Endothelial cell of umbilical vein (primary cell): ENCODE results near the gene DAB1. TPM values are rescaled to one million over a fixed set of nuclear protein-coding genes. Genes with fewer than 3 reads are reported as not detected.

Source experiments
- BruUV-seq: library from RNA; stranded (reverse); fragments of 400-500 nt; replicated peaks from 2 replicates; lab custom pipeline; 2021; lab: Mats Ljungman, UMichigan
- CTCF ChIA-PET: fragments of 300-600, 350-600 bp; sonication (Branson Sonifier 250); formaldehyde crosslinking; loops from one replicate; lab custom pipeline; 2021; ENCODE audit warnings: antibody characterized with exemption, inconsistent platforms; lab: Charles Lee
- POLR2A ChIA-PET: fragments of 300-600, 350-600 bp; sonication (Branson Sonifier 250); formaldehyde crosslinking; loops from one replicate; lab custom pipeline; 2021; ENCODE audit warnings: antibody characterized with exemption, inconsistent platforms; lab: Charles Lee
- DNase-seq: peaks from one replicate; pipeline ENCODE4 v3.0.0-alpha.2; 2011; ENCODE audit warnings: low read depth, low spot score
- FAIRE-seq: peaks from 2 replicates; lab custom pipeline; 2011; peaks lifted over from hg19 to GRCh38; lab: Jason Lieb, UNC
- H2AFZ ChIP-seq: 2 replicates; pipeline ENCODE4 v1.6.0; 2012; ENCODE audit warnings: low read depth, low read length, control low read depth, inconsistent platforms
- H3K27ac ChIP-seq: 2 replicates; pipeline ENCODE4 v1.5.1; 2011; ENCODE audit warnings: low read depth, mild to moderate bottlenecking, control low read depth, low read length, moderate library complexity; ENCODE audit not compliant: insufficient read depth
- H3K27me3 ChIP-seq, 2 experiments: 2 replicates each; pipeline versions ENCODE4 v1.6.0 to v1.6.1; 2011; ENCODE audit warnings: low read length in 2 of 2, mixed read lengths in 1 of 2; ENCODE audit not compliant: control insufficient read depth in 2 of 2, insufficient read depth in 2 of 2
- H3K36me3 ChIP-seq, 2 experiments: 2 replicates in 1 of 2; 3 replicates in 1 of 2; pipeline ENCODE4 v1.5.1; 2011; ENCODE audit warnings: low read length in 2 of 2, mild to moderate bottlenecking in 1 of 2, moderate library complexity in 1 of 2; ENCODE audit not compliant: control insufficient read depth in 2 of 2, insufficient read depth in 2 of 2; ENCODE audit errors: extremely low read depth in 1 of 2
- H3K4me1 ChIP-seq: 3 replicates; pipeline ENCODE4 v1.5.1; 2011; ENCODE audit warnings: mild to moderate bottlenecking, low read length; ENCODE audit not compliant: control insufficient read depth, insufficient read depth; ENCODE audit errors: extremely low read depth
- H3K4me2 ChIP-seq: 2 replicates; pipeline ENCODE4 v1.6.1; 2011; ENCODE audit warnings: low read length, control low read depth, mixed read lengths; ENCODE audit not compliant: insufficient read depth
- H3K4me3 ChIP-seq, 3 experiments: fragments of 200-600 bp in 1 of 3; sonication (generic), shearing (Covaris generic) in 1 of 3; replicated peaks in 1 of 3; 2 replicates each; pipeline ENCODE4 v1.5.1; 2011 to 2016; ENCODE audit warnings: control low read depth in 3 of 3, low read length in 3 of 3, mild to moderate bottlenecking in 2 of 3, inconsistent platforms in 1 of 3, low read depth in 1 of 3, moderate library complexity in 1 of 3; ENCODE audit not compliant: insufficient read depth in 1 of 3
- H3K79me2 ChIP-seq: 2 replicates; pipeline ENCODE4 v1.6.0; 2012; ENCODE audit warnings: low read length, inconsistent platforms; ENCODE audit not compliant: control insufficient read depth, insufficient read depth
- H3K9ac ChIP-seq: replicated peaks from 2 replicates; pipeline ENCODE3; 2011; ENCODE audit warnings: low read length, control low read depth; ENCODE audit not compliant: insufficient read depth; ENCODE audit errors: extremely low read depth
- H3K9me1 ChIP-seq: replicated peaks from 3 replicates; pipeline ENCODE4 v1.6.0; 2011; ENCODE audit warnings: mild to moderate bottlenecking, low read length; ENCODE audit not compliant: control insufficient read depth, insufficient read depth; ENCODE audit errors: extremely low read depth
- H3K9me3 ChIP-seq: replicated peaks from 2 replicates; pipeline ENCODE4 v1.5.1; 2012; ENCODE audit warnings: low read length, inconsistent platforms; ENCODE audit not compliant: control insufficient read depth, insufficient read depth
- H4K20me1 ChIP-seq: replicated peaks from 2 replicates; pipeline ENCODE3; 2011; ENCODE audit warnings: mild to moderate bottlenecking, low read length; ENCODE audit not compliant: control insufficient read depth, insufficient read depth; ENCODE audit errors: extremely low read depth
- EZH2 ChIP-seq: IDR thresholded peaks from 2 replicates; pipeline ENCODE4 v1.6.1; 2012; ENCODE audit warnings: borderline replicate concordance, low read depth, mild to moderate bottlenecking, moderate library complexity, low read length, inconsistent platforms; ENCODE audit not compliant: severe bottlenecking
- FOS ChIP-seq: IDR thresholded peaks from 2 replicates; pipeline ENCODE4 v1.6.1; 2011; ENCODE audit warnings: mild to moderate bottlenecking, low read length, moderate library complexity, borderline replicate concordance; ENCODE audit not compliant: insufficient read depth
- GATA2 ChIP-seq: IDR thresholded peaks from 2 replicates; pipeline ENCODE4 v1.7.0; 2011; ENCODE audit warnings: low read depth, mild to moderate bottlenecking, moderate library complexity, mixed read lengths, low read length; ENCODE audit not compliant: insufficient read length, insufficient read depth
- MAX ChIP-seq: IDR thresholded peaks from 2 replicates; pipeline ENCODE4 v1.6.1; 2011; ENCODE audit not compliant: insufficient read depth, insufficient read length
- MYC ChIP-seq: IDR thresholded peaks from one replicate; pipeline ENCODE4 v1.6.1; 2011; ENCODE audit warnings: mild to moderate bottlenecking, low read depth, low read length
- POLR2A ChIP-seq: IDR thresholded peaks from 2 replicates; pipeline ENCODE4 v1.6.1; 2012; ENCODE audit warnings: low read depth, mild to moderate bottlenecking, control low read depth, low read length
- POLR2AphosphoS5 ChIP-seq: IDR thresholded peaks from 2 replicates; pipeline ENCODE4 v1.6.1; 2012; ENCODE audit warnings: low read depth, mild to moderate bottlenecking, control low read depth, low read length, moderate library complexity; ENCODE audit not compliant: insufficient read depth
- dilution Hi-C: fragments of 300-500 bp; cut with MboI; formaldehyde crosslinking; loops from one replicate; pipeline ENCODE4 v1.15.0; 2019; ENCODE audit warnings: low sequenced_read_pairs; ENCODE audit not compliant: extremely low pct_ligation_motif_present
- intact Hi-C: fragments of 100-400 bp; cut with micrococcal nuclease; formaldehyde crosslinking; loops from one replicate; pipeline ENCODE4 v1.10.0; 2022
- polyA plus RNA-seq, 4 experiments: library from polyadenylated mRNA; depleted of rRNA in 3 of 4; stranded (reverse) in 3 of 4; unstranded in 1 of 4; fragments of >200 nt; gene quantifications; 2 replicates each; pipeline versions ENCODE4 v1.2.1 to v1.2.3, GENCODE V29; 2011 to 2012; ENCODE audit warnings: missing spikeins in 1 of 4
- total RNA-seq: library from RNA; stranded (reverse); gene quantifications from 2 replicates; pipeline ENCODE4 v1.2.3, GENCODE V29; 2021
- TF ChIP-seq, protein P1 (sequence below), 2 donors: IDR thresholded peaks; 1 replicate in 1 of 2; 2 replicates in 1 of 2; pipeline ENCODE4 v1.5.1; 2011; ENCODE audit warnings: low read length in 2 of 2, mild to moderate bottlenecking in 2 of 2, moderate library complexity in 2 of 2, control low read depth in 1 of 2, inconsistent platforms in 1 of 2, low read depth in 1 of 2; ENCODE audit not compliant: insufficient read depth in 1 of 2; ENCODE audit errors: extremely low read depth in 1 of 2

DAB1 gene
- total and polyA plus RNA-seq, 2 donors (not counting 3 experiments of a cell fraction or from before 2014, with no cell fraction given) = not detected

DNA sequence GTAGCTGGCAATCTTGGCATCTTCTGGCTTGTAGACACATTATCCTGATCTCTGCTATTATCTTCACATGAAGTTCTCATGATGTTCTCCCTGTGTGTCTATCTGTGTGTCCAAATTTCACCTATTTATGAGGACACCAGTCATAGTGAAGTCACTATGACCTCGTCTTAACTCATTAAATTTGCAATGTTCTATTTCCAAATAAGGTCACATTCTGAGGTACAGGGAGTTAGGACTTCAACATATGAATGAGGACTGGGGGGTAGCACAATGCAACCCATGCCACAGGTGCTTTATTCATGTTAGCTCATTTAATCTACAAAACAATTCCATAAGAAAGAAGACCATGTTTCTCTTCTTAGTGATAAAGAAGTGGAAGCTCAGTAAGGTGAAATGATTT, 251.8 kb downstream of the DAB1 start:
- no peak overlapping the region for H3K4me2 ChIP-seq
- no peaks in the 10 kb centered on the region for H3K36me3 ChIP-seq
- no peaks in the 10 kb centered on the region for H4K20me1 ChIP-seq
- no peaks in the 10 kb centered on the region for H3K9me3 ChIP-seq
- DNase-seq (no peak), FAIRE-seq (no peak)
- no peaks in the 10 kb centered on the region for H3K27me3 ChIP-seq
- H3K27ac ChIP-seq = no peak overlapping the region
- intact Hi-C loops (no loop called here), dilution Hi-C loops (no loop called here)
- BruUV-seq = no TSS peak
- TF ChIP-seq MAX (no peak), GATA2 (no peak), EZH2 (no peak)
- TF ChIP-seq, protein P1, sequence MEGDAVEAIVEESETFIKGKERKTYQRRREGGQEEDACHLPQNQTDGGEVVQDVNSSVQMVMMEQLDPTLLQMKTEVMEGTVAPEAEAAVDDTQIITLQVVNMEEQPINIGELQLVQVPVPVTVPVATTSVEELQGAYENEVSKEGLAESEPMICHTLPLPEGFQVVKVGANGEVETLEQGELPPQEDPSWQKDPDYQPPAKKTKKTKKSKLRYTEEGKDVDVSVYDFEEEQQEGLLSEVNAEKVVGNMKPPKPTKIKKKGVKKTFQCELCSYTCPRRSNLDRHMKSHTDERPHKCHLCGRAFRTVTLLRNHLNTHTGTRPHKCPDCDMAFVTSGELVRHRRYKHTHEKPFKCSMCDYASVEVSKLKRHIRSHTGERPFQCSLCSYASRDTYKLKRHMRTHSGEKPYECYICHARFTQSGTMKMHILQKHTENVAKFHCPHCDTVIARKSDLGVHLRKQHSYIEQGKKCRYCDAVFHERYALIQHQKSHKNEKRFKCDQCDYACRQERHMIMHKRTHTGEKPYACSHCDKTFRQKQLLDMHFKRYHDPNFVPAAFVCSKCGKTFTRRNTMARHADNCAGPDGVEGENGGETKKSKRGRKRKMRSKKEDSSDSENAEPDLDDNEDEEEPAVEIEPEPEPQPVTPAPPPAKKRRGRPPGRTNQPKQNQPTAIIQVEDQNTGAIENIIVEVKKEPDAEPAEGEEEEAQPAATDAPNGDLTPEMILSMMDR (IDR thresholded peaks at IDR 0.05; ENCODE audit: extremely low read depth in 1 of 2, insufficient read depth in 1 of 2, low read depth in 1 of 2, low read length in 2 of 2) = no peak
- no peak overlapping the region for H3K9ac ChIP-seq
- ChIA-PET CTCF (no interaction called here), POLR2A (no interaction called here)
- no peaks in the 10 kb centered on the region for H3K4me1 ChIP-seq
- H3K79me2 ChIP-seq = no peaks in the 10 kb centered on the region
- H3K9me1 ChIP-seq = no peaks in the 10 kb centered on the region
- H2AFZ ChIP-seq = no peak overlapping the region
- H3K4me3 ChIP-seq = no peak overlapping the region

DNA sequence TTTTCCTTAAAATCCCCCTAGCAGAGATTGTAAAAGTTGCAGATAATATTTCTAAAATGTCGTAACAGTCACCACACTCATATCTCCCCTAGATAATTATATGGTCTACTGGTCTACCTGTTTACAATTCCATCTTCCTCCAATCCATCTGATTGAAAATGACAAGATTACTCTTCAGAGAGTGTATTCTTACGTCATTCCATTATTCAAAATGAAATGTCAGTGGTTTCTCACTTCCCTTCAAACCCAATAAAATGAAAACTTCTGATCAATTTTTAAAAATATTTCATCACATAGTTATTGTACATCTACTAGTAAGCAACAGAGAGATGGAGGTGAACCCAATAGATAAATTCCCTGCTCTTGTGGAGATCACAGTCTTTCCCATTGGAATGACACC, 255.9 kb downstream of the DAB1 start:
- Histone ChIP-seq H3K27ac (no peak overlapping the region), H3K9me1 (no peaks in the 10 kb centered on the region), H3K9ac (no peak overlapping the region), H3K79me2 (no peaks in the 10 kb centered on the region), H2AFZ (no peak overlapping the region), H3K4me2 (no peak overlapping the region), H3K36me3 (no peaks in the 10 kb centered on the region), H3K27me3 (no peaks in the 10 kb centered on the region), H3K4me1 (no peaks in the 10 kb centered on the region), H4K20me1 (no peaks in the 10 kb centered on the region), H3K9me3 (no peaks in the 10 kb centered on the region), H3K4me3 (no peak overlapping the region)
- POLR2A ChIA-PET = no interaction called here
- TF ChIP-seq MAX (no peak), POLR2AphosphoS5 (no peak), MYC (no peak), GATA2 (no peak), FOS (no peak), POLR2A (no peak)
- intact Hi-C loops = no loop called here
- dilution Hi-C loops = no loop called here
- no peak for FAIRE-seq
- BruUV-seq = no TSS peak
- CTCF ChIA-PET = no interaction called here
- no peak for DNase-seq
